ENCODE results near the gene PPP1R1B. TPM values are rescaled to one million over a fixed set of nuclear protein-coding genes. Genes with fewer than 3 reads are reported as not detected.
A peak's percentile ranks its signal among the peaks of the same experiment; 100 is the strongest.

The PPP1R1B gene
- total RNA-seq, 1 donor from 2014 or later: 2.4 TPM

DNA sequence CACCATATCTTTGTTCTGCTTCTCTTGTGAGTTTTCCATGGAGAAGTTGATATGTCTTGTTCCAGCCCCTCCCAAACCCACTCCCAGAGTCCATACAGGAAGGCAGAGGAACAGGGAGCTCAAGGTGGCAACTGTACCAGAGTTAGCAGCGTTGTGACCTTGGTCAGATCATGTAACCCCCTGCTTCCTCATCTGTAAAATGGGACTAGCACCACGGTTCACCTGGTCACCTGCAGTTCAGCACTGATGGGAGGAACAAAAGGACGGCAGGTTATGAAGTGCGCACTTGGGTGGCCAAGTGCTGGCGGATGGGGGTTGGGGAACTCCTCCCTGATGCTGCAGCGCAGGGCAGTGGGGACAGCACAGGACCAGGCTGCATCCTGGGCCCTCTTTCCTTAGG lies 11.3 kb upstream of the PPP1R1B start:
- DNase-seq (ENCODE audit: low spot score): no peak

DNA sequence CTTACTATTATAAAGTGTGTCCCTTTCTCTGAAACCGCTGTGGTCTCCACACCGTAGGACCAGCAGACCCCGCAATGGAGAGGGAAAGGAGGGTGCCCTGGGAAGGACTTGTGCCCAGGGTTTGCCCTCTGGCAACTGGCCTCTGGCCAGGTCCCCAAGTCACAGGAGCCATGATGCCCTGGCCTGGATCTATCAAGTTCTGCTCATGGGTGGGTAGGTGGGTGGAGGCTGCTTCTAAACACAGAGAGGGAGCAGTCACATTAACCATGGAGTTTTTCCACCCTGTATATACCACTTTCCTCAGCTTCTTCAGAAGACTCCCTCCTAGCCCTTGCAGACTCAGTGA lies 9.7 kb upstream of the PPP1R1B start:
- DNase-seq (ENCODE audit: low spot score): no peak

DNA sequence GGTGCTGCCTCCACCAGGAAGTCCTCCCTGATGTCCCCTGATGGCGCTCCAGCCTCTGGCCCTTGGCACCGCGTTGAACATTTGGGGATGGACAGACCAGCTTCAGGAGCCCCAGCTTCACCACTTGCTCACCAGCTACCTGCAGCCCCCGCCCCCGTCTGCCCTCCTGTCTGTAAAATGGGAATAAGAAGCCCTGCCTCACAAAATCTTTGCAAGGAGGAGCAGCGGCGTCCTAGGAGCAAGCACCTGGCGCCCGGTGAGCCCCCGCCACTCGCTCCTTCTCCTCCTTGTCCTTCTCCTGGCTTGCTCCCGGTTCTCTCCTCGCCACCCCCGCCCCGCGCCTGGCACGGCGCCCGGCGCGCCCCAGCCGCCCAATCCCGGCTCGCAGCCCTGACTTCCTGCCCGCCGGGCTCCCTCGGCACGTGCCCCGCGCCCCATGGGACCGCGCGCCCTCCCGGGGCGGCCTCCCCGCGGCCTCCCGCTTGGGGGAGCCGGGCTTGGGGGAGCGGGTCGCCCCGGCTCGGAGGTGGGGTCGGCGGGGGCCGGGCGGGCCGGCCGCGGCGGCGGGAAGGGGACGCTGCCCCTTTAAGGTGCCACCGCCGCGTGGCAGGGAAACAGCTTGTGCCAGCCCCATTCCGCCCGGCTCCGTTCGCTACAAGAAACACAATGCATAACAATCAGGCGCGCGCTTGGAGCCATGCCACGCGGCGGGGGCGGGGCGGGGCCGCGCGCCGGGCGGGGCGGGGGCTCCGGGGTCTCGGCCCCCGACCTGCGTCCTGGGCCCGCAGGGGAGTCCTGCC lies 9.1 kb upstream of the PPP1R1B start:
- peak; percentile 70 for DNase-seq (ENCODE audit: low spot score)

DNA sequence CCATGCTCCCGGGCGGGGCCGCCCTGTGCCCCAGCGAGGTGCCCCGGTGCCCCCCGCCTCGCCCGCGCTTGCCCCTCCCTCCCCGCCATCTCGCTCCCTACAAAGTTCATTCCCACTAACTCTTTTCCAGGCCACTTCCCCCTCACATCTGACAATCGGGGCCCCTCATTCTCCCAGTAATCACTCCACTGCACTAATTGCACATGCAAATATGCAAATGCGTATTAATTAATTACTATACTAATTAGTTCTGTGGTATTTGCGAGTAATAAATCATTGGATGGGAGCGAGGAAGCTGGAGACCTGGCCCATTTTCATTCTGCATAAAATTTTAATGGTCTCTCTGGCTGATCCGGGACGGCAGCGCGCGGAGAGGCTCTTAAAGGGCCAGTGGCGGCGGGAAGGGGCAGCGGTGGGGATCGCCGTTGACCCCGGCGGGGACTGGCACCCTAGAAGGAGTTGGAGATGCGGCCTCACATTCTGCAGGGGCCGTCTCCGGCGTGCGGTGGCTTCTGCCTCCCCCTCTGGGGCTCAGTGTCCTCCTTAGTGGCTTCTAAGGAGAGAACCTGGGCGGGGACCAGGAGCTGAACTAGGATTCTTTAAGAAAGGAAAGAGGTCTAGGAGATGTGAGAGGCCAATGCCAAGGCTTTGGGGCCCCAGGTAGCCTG lies 8.4 kb upstream of the PPP1R1B start:
- no peak for DNase-seq (ENCODE audit: low spot score)

DNA sequence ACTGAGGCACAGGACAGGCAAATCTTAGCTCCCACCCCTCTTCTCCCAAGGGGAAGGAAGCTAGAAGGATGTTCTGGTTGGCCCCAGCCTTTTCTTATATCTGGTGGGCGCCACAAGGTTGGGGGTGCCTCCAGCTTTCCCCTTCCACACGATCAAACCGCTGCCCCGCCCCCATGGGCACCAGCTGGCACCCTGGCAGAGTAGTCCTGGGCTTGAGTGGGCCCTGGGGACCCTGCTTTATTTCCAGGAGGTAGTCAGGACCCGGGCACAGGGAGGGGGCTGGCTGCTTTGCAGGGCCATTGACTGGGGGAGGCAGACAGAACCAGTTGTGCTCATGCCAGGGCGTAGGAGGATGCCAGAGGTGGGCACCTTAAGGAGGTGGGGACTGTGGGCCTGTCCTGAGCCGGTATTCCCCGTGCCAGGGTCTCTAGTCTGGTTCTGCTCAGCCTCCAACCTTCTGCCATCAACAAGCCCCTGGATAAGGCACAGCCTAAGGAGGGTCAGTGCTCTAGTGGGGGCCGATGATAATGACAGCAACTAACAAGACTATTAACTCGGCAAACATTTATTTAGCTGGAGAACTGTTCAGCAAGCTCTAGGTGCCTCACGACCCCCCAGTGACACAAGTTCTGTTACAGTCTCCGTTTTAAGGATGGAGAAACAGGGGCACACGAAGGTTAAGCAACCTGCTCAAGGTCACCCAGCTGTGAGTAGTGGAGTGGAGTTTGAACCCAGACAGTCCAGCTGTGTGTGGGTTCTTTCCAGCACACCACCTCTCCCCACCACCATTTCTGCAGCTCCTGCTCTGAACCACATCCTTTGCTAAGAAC lies 7.6 kb upstream of the PPP1R1B start:
- DNase-seq (ENCODE audit: low spot score): no peak

DNA sequence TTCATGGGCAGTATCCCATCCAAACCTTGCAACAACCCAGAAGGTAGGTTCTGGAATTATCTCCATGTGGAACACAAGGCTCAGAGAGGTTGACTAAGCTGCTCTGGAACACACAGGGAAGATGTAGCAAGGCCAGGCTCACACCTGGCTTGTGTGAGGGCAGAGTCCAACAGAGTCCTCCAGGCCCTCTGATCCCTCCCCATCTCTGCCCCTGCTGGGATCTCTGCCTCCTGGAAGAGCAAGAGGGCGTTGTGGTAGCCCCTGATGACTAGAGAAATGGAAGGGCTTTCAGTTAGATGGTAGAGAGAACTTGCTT lies 7.0 kb upstream of the PPP1R1B start:
- DNase-seq (ENCODE audit: low spot score): no peak

DNA sequence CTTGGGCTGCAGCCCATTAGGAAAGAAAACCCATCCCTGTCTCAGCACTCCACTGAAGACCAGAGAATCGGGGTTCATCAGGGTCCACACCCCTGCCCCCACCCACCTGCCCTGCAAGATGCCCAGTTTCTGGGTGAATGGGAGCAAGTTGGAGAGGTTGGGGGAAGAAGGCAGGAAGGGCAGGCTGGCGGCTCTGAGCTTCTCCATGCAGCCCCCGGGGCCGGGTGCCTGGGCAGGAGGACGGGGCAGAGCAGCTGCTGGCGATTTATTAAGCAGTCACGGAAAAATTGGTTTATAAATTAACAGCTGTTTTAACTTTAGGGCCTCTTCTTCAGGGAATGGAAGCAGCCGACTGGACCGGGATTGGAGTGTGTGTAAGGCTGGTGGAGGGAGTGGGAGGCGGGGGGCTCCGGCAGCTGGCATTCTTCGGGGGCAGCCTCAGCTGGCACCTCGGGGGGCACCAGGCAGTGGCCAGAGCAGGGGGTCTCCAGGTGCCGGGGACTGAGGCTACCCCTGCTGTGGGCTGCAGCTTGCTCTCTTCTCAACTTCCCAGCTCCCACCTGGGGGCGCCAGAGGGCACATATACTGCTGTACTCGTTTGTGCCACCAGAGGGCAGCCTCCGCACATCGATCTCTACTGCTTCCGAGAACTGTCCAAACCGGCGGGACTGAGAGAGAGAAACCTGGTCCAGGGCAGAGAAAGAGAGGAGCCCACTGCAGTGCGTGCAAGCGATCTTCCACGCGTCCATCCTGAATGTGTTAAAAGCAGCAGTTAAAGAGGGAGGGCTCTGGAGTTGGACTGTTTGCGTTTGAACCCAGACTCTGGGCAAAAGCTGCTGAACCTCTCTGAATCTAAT lies 5.0 kb upstream of the PPP1R1B start:
- DNase-seq (ENCODE audit: low spot score): peak; percentile 91

DNA sequence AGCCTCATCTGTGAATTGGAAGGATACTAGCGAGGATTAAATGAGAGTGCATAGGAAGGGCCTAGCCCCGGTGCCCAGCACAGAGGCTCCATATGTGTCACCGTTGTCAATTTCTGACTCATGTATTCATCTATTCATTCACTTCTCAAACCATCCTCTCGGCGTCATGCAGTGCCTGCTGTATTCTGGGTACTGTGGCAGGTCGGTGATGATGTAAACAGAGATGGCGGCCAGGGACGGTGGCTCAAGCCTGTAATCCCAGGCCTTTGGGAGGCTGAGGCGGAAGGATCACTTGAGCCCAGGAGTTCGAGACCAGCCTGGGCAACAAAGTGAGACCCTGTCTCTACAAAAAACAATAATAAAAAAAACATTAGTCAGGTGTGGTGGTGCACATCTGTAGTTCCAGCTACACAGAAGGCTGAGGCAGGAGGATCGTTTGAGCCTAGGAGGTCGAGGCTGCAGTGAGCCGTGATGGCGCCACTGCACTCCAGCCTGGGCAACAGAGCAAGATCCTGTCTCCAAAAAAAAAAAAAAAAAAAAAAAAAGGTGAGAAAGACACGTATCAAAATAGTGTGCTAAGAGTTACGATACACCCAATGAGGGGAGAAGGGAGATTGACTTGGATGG lies 4.3 kb upstream of the PPP1R1B start:
- no peak for DNase-seq (ENCODE audit: low spot score)

DNA sequence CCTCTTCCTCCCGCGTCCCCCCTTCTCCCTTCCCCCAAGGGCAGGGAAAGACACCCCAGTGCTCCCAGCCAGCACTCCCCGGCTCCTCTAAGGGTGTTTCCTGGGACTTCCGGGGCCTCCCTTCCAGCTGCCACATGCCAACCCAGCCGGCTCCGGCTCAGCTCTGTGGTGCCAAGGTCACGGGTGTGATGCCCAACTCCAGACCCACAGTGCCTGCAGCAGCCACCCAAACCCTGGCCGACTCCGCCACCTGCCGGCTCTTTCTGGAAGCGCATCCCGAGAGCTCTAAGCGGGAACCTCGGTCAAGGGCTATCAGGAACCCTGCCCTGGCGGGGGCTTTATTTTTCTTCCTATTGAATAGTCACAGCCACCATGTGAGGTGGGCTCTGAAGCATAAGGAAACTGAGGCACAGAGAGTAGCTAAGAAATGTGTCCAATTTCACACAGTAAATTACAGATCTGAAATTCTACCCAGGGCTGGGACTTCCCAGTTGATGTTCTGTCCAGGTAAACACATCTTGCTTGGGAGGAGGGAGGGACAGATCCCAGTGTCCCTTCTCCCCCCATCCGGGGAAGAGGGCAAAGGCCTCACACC lies 3.3 kb upstream of the PPP1R1B start:
- peak; percentile 87 for DNase-seq (ENCODE audit: low spot score)

DNA sequence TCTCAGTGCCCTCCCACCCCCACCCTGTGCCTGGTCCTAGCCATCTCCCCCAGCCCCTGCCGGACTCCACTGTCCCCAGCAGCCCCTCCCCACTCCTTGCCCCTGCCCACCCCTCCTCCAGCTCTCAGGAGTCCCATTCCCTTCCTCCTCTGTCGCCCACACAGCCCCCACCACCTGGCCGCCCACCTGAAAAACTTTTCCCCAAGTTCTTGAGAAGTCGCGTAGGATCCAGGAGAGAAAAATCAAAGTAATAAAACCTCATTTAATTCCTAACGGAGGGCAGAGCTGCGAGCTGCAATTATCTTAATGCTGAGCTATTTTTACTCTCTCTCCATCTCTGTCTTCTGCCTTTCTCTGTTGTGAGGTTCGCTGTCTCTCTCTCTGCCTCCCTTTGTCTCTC lies 2.4 kb upstream of the PPP1R1B start:
- DNase-seq (ENCODE audit: low spot score): no peak

DNA sequence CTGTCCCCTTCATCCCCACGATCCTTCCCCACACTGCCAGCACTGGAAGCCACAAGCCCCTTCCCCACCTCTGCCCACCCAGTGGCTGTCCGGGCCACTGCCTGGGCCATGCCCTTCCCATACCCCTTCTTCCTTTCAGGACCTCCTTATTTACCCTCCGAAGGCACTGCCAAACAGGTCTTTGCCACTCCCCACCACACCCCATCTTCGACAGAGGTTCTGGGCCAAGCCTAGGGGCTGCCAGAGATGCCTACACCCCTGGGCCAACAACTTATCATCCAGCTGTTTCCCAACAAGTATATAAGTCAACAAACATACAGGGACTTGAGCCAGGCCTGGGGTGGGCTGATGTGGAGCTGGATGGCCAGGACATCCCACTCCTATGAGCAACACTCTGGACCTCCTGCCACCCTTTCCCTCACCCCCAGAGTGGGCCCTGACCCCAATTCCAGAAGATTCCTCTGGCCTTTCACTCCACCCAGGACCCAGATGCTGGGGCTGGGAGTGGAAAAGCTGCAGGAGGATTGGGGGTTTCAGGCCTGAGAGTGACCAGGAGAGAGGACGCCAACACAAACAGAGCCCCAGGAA lies 1.5 kb upstream of the PPP1R1B start:
- no peak for DNase-seq (ENCODE audit: low spot score)

DNA sequence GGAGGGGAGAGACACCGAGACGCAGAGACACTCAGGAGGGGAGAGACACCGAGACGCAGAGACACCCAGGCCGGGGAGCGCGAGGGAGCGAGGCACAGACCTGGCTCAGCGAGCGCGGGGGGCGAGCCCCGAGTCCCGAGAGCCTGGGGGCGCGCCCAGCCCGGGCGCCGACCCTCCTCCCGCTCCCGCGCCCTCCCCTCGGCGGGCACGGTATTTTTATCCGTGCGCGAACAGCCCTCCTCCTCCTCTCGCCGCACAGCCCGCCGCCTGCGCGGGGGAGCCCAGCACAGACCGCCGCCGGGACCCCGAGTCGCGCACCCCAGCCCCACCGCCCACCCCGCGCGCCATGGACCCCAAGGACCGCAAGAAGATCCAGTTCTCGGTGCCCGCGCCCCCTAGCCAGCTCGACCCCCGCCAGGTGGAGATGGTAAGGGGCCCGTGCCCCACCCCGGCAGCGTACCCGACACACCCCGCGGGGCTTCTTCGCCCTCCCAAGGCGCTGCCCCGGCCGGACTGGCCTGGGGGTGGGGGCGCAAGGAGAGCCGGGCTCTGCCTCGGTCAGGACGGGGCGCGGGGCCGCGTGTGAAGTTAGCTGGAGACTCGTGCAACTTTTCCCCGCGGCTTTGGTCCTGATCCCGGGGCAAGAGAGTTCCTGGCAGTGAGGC lies 427 bp downstream of the PPP1R1B start:
- no peak for DNase-seq (ENCODE audit: low spot score)

DNA sequence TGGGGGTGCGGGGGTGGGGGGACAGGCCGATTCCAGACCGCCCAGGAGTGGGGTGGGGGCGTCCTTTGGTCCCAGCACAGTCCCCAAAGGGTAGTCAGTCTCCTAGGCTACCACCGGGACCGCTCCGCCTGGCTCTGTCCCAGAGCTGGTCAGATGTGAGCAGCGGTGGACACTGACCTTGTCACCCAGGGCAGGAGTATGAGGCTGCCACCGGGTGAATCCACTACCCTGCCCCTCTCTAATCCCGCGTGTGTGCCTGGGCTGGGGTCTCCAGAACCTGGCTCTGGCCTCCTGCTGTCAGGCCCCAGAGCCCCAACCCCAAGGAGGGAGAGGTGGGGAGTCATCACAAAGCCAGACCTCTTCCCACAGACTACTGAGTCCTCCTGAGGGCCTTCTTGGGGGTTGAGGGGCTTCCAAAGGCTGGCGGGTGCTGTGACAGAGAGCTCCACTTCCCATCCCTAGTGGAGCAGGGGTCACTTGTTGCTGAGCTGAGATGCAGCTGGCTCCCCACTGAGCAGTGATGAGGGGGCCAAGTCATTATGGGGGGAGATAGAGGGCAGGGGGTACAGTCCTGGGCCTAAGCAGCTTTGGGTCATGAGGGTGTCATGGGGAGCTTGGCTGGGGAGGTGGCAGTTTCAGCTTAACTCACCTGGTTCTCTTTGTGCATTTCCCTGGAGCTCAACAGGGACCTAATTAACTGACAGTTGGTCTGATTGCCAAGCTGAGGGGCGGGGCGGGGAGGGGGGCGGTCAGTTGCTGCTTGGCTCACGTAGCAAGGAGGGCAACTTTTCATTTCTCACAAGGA lies 1.2 kb downstream of the PPP1R1B start:
- no peak for DNase-seq (ENCODE audit: low spot score)

DNA sequence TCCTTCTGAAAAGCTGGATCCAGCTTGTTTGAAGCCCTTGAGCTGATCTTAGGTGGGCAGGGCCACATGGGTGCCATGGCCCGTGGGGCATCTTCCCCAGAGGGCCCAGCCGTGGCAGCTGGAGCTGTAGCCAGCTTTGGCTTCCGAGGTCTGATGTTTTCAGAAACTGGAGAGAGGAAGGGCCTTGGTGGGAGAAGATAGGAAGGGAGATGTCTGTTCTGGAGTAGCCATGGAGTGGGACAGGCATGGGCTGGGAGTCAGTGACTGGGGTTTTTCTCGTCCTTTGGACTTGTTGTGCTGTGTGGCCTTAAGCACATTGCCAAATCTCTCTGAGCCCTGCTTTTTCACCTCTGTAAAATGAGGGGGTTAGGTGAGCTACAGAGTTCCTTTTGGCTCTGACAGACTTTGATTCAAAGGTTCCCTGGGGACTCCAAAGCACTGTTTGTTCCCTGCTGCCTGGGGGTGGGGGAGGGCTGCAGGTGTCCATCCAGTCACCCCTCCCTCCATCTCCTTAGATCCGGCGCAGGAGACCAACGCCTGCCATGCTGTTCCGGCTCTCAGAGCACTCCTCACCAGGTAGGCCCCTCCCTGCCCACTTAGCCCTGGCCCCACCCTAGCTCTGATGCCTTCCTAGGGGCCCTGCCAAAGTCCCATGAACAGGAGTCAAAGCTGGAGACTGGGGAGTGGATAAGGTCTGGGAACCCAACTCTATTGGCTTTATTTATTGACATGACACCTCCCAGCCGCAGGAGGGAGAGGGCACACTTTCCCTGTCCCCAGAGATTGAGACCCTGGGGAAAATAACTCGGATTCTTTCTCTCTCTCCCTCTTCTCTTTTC lies 2.1 kb downstream of the PPP1R1B start:
- DNase-seq (ENCODE audit: low spot score): no peak

DNA sequence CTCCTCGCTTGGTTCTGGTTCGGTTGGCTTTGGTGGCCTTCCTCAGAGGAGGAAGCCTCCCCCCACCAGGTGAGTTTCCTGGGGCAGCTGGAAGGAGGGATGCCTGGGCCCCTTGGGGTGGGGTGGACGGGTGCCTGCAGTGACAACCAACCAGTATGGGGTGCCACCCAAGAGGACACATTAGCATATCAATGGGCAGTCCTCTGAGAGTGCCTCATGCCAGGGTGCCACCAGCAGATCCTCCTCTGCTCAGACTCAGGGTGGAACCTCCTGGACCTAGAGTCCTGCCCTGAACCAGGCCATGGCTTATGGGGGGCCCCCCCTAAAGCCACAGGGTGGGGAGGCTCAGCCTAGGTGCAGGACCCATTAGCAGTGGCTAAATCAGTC lies 2.7 kb downstream of the PPP1R1B start:
- DNase-seq (ENCODE audit: low spot score): no peak

DNA sequence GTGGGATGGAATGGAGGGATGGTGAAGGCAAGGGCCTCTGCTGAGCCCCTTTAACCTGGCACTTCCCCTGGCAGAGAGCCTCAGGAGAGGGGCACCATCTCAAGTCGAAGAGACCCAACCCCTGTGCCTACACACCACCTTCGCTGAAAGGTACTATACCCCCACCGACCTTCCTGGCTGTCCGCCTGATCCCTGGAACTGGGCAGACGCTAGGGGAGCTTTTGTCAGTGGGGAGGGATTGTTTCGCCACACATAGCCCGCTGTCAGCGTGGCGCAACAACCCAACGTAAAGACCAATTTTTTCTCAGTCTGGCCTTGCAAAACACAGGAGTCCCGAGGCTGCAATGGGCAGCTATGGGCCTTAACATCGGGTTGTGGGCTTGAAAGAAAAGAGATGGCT lies 3.1 kb downstream of the PPP1R1B start:
- no peak for DNase-seq (ENCODE audit: low spot score)

DNA sequence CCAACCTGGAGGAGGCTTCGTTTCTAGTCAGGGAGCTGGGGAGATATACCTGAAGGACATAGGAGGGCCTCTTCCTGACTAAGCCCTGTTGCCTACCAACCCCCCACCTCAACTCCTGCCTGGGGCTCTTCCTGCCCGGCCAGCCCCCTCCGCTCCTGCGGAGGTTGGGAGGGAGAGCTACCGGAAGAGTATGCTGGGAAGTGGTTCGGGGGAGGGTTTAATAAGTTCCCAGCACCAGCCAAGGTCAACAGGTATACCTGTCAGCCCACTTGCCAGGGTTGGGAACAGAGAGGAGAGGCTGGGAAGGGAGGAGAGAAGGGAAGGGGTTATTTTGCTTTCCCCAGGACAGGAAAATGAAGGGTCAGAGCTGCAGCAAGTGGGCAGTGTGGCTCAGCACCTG lies 4.7 kb downstream of the PPP1R1B start:
- no peak for DNase-seq (ENCODE audit: low spot score)

DNA sequence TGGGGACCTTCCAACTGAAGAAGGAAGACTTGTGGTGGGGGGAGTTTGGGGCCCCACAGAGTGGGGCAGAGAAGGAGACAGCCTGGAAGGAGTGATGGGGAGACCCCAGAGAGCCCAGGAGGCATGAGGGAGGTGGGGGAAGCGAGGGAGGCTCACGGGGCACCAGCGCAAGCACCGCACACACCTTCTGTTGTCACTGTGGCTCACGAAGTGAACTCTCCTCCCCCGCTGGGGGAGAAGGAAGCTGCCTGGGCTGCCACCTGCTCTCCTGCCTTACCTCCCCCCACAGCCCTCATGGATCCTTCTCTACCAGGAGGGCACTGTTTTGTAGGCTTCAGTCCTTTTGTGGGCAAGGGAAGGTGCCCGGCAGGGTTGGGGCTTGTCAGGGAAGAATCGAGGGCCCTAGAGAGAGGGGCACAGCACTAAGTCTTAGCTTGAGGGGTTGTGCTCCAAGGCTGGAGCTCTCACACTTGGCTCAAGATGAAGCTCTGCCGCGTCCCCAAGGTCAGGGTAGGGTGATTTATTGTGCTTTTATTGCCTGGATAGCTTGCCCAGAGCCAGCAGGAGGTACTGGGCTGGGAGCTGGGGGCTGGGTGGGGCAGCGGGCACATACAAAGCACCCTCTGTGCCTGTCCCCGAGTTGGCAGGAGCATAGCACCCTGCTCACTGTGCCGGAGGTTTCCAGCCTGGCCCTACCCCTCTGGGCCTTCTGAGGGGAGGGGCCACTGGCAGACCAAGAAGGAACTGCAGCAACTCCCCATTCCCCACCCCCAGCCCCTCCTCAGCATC lies 5.6 kb downstream of the PPP1R1B start:
- no peak for DNase-seq (ENCODE audit: low spot score)

Data from mucosa of gallbladder (tissue), 1 donor.